ENCODE results near the gene ONECUT2.

GRCh38 chr18:57440331-57441070 is 5.3 kb downstream of the ONECUT2 start:
- no peak for TF ChIP-seq CTCF (IDR thresholded peaks at IDR 0.05)
- TF ChIP-seq POLR2A (IDR thresholded peaks at IDR 0.05): no peak
